ENCODE data around the gene NTM.

The NTM gene

DNA sequence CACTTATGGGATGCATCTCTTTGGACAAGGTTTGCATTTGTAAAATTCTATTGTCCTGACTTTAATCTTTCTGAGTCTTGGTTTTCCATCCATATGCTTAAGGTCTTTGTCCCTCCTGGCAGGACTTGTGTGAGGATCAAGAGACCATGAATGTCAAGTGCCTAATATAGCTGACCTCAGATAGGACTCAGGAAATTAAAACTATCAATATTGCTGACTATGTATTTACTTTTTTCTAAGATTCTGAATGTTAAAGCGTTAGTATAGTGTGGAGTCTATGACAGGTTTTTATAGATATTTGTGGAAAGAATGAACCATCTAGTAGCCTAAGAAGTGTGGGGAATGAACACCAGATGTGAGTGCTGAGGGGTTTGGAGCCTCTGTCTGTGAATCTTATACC lies 637.8 kb downstream of the NTM start:
- no peak for DNase-seq (ENCODE audit: low read depth)

GRCh38 chr11:132008872-132009271 lies 638.5 kb downstream of the NTM start:
- DNase-seq (ENCODE audit: low read depth): no peak

DNA sequence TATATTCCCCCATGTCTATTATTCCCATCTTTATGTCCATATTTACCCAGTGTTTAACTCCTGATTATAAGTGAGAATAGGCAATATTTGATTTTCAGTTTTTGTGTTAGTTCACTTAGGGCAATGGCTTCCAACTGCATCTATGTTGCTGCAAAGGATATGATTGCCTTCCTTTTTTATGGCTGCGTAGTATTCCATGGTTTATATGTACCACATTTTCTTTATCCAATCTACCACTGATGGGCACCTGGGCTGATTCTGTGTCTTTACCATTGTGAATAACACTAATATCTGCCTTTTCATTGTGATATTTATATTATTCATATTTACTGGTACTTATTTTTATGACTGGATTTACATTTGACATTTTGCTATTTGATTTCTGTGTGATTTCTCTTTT lies 649.6 kb downstream of the NTM start:
- no peak for DNase-seq (ENCODE audit: low read depth)

DNA sequence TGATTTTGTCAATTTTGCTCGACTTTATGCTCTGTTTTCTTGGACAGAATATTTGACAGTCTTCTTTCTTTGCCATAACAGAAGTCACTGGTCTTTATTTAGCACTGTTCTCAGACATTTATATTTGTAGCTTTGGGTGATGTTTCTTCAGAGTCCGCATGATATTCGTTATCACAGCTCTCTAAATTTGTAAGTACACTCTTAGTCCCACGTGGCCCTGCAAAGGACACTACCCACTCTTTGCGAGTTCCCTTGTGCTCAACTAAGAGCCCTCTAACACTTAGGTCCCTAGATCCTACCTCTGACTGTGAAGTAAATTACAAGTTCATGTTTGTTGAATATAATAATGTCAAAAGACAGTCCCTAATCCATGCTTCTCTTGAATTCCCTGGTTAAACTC lies 651.9 kb downstream of the NTM start:
- no peak for DNase-seq (ENCODE audit: low read depth)

GRCh38 chr11:132022733-132023478 lies 652.5 kb downstream of the NTM start:
- DNase-seq (ENCODE audit: low read depth): no peak

GRCh38 chr11:132024587-132025295 lies 654.3 kb downstream of the NTM start:
- DNase-seq (ENCODE audit: low read depth): peak; percentile 82

DNA sequence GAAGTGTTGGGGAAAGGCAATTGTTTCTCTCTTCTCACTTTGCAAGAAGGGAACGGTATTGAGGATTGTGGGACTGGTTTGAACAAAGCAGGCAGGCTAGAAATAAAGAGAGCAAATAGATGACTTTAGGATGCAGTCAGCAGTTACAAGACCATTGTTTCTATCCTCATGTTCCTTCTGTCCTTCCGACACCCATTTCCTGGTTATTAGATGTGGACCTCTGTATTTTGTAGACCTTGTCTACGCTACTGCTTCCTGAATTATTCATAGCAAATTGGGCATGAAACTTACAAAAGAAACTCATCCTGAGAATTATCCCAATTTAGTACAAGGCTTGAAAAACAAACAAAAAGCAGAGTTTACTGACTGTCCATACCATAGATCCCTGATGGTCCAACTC lies 656.3 kb downstream of the NTM start:
- no peak for DNase-seq (ENCODE audit: low read depth)

DNA sequence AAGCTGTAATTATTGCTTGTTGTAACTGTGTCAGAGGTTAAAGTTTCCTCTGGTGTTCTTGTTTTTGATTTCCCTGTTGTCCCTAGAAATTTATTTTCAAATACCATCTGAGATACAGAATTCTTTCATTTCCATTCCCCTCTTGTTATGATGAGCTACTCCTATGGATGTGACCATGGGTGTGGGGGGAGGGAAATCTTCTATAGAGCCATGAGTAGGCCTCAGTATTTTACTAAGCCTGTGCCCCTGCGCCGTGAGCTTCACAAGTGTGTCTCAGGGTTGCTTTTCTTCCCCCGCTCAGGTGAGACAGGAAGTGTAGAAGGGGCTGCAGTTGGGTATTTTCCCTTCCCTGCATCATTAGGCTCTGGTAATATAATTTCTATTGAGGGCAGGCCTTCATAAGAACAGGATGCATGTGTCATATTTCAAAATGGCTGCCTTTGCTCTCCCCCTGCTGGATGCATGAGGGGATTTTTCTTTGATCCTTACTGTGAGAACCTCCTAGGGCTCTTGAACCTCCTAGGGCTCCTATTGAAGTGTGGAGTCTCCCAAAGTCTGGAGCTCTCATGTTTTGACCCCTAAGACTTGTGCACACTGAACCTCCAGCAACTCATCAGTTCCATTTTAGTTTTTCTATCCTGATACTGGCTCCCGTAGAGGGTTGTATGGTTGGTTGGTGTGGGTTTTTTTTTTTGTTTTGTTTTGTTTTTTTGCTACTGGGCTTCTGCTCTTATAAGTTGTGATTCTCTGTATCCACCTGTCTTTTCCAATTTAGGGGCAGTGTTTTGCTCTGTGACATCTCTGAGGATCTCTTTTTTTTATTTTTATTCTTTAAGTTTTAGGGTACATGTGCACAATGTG lies 658.2 kb downstream of the NTM start:
- no peak for DNase-seq (ENCODE audit: low read depth)

DNA sequence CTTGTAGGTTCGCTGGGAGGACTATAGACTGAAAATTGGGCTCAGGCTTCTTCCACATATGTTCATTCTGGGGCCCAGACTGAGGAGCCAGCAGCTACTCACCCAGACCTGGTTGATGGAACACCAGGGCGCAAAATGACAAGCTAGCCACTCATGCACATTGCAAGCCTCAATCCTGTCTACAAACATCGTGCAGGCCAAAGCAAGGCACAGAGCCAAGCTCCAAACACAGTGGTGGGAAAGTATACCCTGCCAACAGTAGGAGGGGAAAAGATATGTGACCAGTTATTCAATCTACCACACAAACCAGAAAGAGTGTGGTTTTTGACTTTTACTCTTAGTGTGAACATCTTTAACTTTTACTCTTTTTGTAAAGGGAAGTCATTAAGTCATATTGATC lies 660.5 kb downstream of the NTM start:
- no peak for DNase-seq (ENCODE audit: low read depth)

DNA sequence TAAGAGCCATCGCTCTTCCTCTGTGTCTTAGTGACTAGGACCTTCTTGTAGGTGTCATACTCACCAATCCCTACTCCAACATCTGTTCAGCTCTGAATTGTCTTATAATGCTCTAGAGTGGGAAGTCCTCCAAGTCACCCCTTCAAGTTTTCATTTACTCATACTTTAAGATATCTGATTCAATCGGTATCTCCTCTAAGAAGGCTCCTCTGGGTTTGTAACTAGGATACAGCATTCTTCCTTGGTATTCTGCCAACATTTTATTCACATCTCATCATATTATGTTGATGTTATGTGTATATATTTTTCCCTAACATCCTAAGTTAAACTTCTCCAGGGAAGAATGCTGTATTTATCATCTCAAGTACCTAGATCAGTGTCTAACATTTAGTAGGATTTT lies 662.1 kb downstream of the NTM start:
- peak; percentile 67 for DNase-seq (ENCODE audit: low read depth)

- no peak for DNase-seq (ENCODE audit: low read depth)
These were observed 662.6 kb downstream of the NTM start for GRCh38 chr11:132033051-132033450.

- no peak for DNase-seq (ENCODE audit: low read depth)
These were observed 664.8 kb downstream of the NTM start for GRCh38 chr11:132035228-132035627.

GRCh38 chr11:132035766-132036165 lies 665.4 kb downstream of the NTM start:
- no peak for DNase-seq (ENCODE audit: low read depth)

DNA sequence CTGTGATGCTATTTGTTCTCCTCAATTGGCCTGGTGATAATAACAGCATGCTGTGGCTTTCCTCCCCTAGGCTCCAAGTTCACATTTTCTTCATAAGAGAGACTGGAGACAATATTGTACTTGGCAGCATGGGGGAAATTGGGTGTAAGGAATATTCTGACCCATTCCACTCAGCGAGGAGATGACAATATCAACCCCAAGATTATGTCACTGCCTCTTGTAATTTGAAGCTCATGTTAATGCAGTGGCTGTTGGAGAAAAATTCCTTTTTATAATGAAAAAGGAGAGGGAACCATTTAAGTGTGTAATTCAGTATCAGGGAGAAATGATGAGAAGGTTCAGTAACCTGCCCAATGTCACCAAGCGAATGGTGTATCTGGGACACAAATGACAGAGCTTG lies 665.8 kb downstream of the NTM start:
- DNase-seq (ENCODE audit: low read depth): no peak

DNA sequence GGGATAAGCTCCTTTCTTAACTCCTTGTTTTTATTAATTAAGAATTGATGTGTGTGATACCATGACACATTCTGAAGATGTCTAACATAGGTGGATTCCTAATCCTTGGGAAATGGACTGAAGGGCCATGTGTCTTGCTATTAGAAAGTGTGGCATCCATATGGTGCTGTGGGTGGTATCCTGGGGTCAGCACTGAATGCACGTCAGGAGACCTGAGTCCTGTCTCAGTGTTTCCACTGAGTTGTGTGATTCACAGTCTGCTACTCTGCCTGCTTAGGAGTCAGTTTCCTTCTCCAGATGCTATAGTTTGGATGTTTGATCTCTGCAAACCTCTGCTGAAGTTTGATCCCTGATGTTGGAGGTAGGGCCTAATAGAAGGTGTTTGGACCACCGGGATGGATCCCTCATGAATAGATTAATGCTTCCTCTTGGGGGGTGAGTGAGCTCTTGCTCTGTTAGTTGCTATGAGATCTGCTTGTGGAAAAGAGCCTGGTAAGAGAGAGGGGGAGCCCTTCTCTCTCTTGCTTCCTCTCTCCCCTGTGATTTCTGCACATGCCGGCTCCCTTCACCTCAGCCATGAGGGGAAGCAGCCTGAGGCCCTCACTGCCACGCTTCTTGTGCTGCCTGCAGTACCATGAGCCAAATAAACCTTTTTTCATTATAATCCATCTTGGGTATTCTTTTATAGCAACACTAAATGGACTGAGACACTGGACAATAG lies 666.5 kb downstream of the NTM start:
- DNase-seq (ENCODE audit: low read depth): no peak

GRCh38 chr11:132037467-132037862 lies 667.0 kb downstream of the NTM start:
- no peak for DNase-seq (ENCODE audit: low read depth)

- no peak for DNase-seq (ENCODE audit: low read depth)
These were observed 667.5 kb downstream of the NTM start for GRCh38 chr11:132037956-132038355.

- no peak for DNase-seq (ENCODE audit: low read depth)
These were observed 669.1 kb downstream of the NTM start for GRCh38 chr11:132039521-132039920.

DNA sequence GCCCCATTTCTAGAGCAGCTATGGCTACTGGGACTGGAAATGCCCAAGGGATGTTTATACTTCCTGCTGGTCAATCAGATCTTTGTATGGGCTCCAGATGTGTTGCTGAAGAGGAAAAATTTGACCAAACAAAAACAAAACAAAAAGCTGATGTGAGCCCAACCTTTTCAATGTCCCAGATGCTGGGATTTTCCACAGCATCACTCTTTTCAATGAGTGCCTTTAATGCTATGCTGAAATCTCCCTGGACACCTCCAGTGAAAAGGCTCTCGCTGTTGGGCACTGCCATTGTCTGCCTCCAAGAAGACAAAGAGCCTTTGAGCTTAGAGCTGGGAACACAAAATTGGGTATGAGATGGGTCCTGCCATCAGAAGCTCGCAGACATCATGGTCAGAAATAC lies 671.9 kb downstream of the NTM start:
- DNase-seq (ENCODE audit: low read depth): no peak

DNA sequence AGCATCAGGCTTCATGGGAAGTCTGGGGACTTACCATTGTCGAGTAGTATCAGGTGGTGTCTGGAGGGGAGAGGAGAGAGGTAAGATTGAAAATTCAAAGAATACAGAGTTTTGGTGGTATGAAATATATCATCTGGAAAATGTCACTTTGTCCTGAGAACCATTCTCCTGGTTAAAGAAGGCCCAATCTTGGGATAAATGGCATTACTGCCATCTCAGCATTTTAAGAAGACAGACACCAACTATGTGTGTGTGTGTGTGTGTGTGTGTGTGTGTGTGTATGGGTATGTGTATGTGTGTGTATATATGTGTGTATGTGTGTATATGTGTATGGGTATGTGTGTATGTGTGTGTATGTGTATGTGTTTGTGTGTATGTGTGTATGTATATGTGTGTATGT lies 673.3 kb downstream of the NTM start:
- no peak for DNase-seq (ENCODE audit: low read depth)

- no peak for DNase-seq (ENCODE audit: low read depth)
These were observed 674.7 kb downstream of the NTM start for GRCh38 chr11:132045107-132045506.

DNA sequence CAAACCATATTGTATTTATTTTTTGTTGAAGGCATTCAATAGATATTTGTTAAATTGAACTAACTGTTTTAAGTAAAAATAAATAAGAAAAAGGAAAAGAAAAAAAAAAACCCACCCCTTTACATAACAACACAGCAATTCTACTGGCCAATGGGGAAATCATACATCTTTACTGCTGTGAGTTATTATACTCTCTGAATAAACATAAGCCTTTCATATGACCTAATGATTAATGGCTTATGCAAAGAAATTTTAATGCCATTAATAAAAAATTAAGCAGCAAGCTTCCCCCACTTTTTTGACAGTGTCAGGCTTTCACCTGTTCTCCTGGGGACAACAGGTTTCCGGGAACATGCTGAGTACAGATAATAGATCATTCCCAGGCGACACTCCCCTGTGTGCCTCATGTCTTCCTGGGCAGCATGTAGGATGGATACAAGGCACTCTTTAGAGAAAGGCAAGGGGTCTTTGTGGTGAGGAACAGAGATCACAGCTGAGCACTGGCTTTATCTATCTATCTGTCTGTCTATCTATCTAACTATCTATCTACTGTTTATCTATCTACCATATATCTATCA lies 676.0 kb downstream of the NTM start:
- DNase-seq (ENCODE audit: low read depth): no peak

All from non-pigmented ciliary epithelial cell (primary cell).